ENCODE measurements around the gene USP37. TPM values are rescaled to one million over a fixed set of nuclear protein-coding genes. Genes with fewer than 3 reads are reported as not detected.

The USP37 gene
- total RNA-seq, 1 experiment from 2014 or later = 23.5 TPM

DNA sequence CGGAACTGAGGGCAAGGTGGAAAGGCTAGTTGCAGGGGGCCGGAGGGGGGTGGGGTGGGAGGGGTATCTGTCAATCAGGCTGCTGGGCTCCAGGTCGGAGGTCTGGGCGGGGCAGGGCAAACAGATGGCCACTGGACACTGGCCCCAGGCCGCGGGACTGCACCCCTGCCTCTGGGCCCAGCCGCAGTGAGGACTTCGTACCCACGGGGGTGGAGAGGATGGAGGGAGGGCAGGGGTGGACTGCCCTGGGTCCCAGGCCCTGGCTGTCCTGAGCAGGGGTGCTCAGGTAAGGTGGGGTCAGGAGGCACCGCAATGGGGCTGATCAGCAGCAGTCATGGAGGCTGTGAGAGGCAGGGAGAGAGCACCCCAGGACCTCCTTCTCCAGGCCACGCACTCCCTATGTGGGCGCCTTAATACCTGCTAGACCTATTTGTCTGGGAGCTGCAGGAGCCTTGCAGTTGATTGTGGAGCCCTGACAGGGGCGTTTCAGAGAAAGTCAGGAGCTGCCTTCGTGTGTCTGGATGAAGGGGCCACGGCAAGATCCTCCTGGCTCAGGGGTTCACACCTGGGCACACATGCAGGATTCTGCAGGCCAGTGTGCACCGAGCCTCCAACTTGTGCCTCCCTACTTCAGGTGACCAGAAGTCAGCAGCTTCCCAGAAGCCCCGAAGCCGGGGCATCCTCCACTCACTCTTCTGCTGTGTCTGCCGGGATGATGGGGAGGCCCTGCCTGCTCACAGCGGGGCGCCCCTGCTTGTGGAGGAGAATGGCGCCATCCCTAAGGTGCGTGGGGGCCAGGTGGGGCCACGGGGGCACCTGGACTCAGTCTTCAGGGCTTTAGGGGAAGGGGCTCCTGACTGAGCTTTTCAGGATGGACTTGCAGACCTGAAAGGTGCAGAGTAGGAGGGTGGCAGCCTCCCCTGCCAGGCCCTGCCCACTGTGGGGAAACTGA lies 166.9 kb downstream of the USP37 start (continued):
- TF ChIP-seq, protein P1, sequence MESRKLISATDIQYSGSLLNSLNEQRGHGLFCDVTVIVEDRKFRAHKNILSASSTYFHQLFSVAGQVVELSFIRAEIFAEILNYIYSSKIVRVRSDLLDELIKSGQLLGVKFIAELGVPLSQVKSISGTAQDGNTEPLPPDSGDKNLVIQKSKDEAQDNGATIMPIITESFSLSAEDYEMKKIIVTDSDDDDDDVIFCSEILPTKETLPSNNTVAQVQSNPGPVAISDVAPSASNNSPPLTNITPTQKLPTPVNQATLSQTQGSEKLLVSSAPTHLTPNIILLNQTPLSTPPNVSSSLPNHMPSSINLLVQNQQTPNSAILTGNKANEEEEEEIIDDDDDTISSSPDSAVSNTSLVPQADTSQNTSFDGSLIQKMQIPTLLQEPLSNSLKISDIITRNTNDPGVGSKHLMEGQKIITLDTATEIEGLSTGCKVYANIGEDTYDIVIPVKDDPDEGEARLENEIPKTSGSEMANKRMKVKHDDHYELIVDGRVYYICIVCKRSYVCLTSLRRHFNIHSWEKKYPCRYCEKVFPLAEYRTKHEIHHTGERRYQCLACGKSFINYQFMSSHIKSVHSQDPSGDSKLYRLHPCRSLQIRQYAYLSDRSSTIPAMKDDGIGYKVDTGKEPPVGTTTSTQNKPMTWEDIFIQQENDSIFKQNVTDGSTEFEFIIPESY (IDR thresholded peaks at IDR 0.05; ENCODE audit: extremely low read depth, insufficient replicate concordance, low read length) = no peak
- TF ChIP-seq YY1 (IDR thresholded peaks at IDR 0.05; ENCODE audit: extremely low read depth, insufficient replicate concordance, low read depth, low read length) (no peak), POLR2AphosphoS5 (IDR thresholded peaks at IDR 0.05; ENCODE audit: low read depth, low read length) (no peak), EGR1 (IDR thresholded peaks at IDR 0.05; ENCODE audit: low read depth) (no peak), ZNF274 (IDR thresholded peaks at IDR 0.05; ENCODE audit: low read depth, low read length) (no peak)
- TF ChIP-seq, protein P2, sequence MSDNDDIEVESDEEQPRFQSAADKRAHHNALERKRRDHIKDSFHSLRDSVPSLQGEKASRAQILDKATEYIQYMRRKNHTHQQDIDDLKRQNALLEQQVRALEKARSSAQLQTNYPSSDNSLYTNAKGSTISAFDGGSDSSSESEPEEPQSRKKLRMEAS (IDR thresholded peaks at IDR 0.05) = no peak
- TF ChIP-seq, protein P3, sequence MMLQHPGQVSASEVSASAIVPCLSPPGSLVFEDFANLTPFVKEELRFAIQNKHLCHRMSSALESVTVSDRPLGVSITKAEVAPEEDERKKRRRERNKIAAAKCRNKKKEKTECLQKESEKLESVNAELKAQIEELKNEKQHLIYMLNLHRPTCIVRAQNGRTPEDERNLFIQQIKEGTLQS (IDR thresholded peaks at IDR 0.05) = no peak

MicroRNAs within 50 kb of the gene (microRNA counts, 767-probe panel; counts per million panel counts)
- not detected for microRNA hsa-miR-26b-5p

Small RNA genes within 50 kb of the gene (microRNA-seq; reads per million reads assigned to microRNA genes)
- gene MIR26B (ENCODE audit: borderline number of aligned reads) = 17,880 reads per million, percentile 96 among the genes with 10 or more reads in this experiment

Other genes with a start within 250 kb of the USP37 start
- 0.57 TPM for gene CATIP, start 211.5 kb downstream of the USP37 start, total RNA-seq (2021; ENCODE audit: unreplicated experiment)
- gene SLC11A1, start 186.1 kb downstream of the USP37 start, total RNA-seq (2021; ENCODE audit: unreplicated experiment) = 0.42 TPM
- 90.7 TPM for gene CTDSP1, start 168.5 kb downstream of the USP37 start, total RNA-seq (2021; ENCODE audit: unreplicated experiment)
- gene VIL1, start 149.2 kb downstream of the USP37 start, total RNA-seq (2021; ENCODE audit: unreplicated experiment) = 0.49 TPM
- gene CNOT9, start 488 bp upstream of the USP37 start, total RNA-seq (2021; ENCODE audit: unreplicated experiment) = 65.7 TPM
- gene PLCD4, start 39.5 kb upstream of the USP37 start, total RNA-seq (2021; ENCODE audit: unreplicated experiment) = 0.64 TPM
- 29.2 TPM for gene ZNF142, start 91.3 kb upstream of the USP37 start, total RNA-seq (2021; ENCODE audit: unreplicated experiment)
- gene BCS1L, start 91.3 kb upstream of the USP37 start, total RNA-seq (2021; ENCODE audit: unreplicated experiment) = 57.4 TPM
- 23.4 TPM for gene RNF25, start 103.7 kb upstream of the USP37 start, total RNA-seq (2021; ENCODE audit: unreplicated experiment)
- gene STK36, start 103.7 kb upstream of the USP37 start, total RNA-seq (2021; ENCODE audit: unreplicated experiment) = 45.5 TPM
- 53.0 TPM for gene TTLL4, start 142.5 kb upstream of the USP37 start, total RNA-seq (2021; ENCODE audit: unreplicated experiment)
- 1.6 TPM for gene CYP27A1, start 213.8 kb upstream of the USP37 start, total RNA-seq (2021; ENCODE audit: unreplicated experiment)

Data from HCT116 (cell line).